ENCODE measurements around the gene SOX4.

SOX4 gene

DNA sequence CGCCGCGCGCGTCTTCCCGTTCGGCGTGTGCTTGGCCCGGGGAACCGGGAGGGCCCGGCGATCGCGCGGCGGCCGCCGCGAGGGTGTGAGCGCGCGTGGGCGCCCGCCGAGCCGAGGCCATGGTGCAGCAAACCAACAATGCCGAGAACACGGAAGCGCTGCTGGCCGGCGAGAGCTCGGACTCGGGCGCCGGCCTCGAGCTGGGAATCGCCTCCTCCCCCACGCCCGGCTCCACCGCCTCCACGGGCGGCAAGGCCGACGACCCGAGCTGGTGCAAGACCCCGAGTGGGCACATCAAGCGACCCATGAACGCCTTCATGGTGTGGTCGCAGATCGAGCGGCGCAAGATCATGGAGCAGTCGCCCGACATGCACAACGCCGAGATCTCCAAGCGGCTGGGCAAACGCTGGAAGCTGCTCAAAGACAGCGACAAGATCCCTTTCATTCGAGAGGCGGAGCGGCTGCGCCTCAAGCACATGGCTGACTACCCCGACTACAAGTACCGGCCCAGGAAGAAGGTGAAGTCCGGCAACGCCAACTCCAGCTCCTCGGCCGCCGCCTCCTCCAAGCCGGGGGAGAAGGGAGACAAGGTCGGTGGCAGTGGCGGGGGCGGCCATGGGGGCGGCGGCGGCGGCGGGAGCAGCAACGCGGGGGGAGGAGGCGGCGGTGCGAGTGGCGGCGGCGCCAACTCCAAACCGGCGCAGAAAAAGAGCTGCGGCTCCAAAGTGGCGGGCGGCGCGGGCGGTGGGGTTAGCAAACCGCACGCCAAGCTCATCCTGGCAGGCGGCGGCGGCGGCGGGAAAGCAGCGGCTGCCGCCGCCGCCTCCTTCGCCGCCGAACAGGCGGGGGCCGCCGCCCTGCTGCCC lies 1.1 kb downstream of the SOX4 start:
- DNase-seq: peak; percentile 20

DNA sequence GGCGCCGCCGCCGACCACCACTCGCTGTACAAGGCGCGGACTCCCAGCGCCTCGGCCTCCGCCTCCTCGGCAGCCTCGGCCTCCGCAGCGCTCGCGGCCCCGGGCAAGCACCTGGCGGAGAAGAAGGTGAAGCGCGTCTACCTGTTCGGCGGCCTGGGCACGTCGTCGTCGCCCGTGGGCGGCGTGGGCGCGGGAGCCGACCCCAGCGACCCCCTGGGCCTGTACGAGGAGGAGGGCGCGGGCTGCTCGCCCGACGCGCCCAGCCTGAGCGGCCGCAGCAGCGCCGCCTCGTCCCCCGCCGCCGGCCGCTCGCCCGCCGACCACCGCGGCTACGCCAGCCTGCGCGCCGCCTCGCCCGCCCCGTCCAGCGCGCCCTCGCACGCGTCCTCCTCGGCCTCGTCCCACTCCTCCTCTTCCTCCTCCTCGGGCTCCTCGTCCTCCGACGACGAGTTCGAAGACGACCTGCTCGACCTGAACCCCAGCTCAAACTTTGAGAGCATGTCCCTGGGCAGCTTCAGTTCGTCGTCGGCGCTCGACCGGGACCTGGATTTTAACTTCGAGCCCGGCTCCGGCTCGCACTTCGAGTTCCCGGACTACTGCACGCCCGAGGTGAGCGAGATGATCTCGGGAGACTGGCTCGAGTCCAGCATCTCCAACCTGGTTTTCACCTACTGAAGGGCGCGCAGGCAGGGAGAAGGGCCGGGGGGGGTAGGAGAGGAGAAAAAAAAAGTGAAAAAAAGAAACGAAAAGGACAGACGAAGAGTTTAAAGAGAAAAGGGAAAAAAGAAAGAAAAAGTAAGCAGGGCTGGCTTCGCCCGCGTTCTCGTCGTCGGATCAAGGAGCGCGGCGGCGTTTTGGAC lies 2.0 kb downstream of the SOX4 start:
- DNase-seq: peak; percentile 23

- peak; percentile 23 for DNase-seq
Observed at GRCh38 chr6:21596145-21596948, 2.8 kb downstream of the SOX4 start.

- DNase-seq: no peak
Observed at GRCh38 chr6:21596949-21597682, 3.6 kb downstream of the SOX4 start.

DNA sequence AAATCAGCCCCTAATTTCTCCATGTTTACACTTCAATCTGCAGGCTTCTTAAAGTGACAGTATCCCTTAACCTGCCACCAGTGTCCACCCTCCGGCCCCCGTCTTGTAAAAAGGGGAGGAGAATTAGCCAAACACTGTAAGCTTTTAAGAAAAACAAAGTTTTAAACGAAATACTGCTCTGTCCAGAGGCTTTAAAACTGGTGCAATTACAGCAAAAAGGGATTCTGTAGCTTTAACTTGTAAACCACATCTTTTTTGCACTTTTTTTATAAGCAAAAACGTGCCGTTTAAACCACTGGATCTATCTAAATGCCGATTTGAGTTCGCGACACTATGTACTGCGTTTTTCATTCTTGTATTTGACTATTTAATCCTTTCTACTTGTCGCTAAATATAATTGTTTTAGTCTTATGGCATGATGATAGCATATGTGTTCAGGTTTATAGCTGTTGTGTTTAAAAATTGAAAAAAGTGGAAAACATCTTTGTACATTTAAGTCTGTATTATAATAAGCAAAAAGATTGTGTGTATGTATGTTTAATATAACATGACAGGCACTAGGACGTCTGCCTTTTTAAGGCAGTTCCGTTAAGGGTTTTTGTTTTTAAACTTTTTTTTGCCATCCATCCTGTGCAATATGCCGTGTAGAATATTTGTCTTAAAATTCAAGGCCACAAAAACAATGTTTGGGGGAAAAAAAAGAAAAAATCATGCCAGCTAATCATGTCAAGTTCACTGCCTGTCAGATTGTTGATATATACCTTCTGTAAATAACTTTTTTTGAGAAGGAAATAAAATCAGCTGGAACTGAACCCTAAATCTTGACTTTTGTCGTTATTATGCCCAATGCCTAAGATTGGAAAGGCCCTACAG lies 4.5 kb downstream of the SOX4 start:
- DNase-seq: no peak

DNA sequence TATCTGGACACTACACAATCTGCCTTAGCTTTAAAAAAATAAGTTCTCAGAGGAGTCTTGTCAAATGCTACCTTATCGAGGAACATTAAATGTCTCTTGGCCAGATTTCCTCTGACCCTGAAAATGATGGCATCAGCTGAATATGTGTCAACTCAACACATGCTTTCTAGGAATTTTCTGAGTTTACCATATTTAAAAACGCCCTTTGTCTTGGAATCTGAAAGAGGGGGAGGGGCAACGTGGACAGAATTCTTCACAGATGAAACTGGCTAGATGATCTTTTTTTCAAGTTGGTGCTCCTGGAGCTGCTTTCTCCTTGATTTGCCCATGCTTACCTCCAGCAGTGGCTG lies 5.1 kb downstream of the SOX4 start:
- no peak for DNase-seq

DNA sequence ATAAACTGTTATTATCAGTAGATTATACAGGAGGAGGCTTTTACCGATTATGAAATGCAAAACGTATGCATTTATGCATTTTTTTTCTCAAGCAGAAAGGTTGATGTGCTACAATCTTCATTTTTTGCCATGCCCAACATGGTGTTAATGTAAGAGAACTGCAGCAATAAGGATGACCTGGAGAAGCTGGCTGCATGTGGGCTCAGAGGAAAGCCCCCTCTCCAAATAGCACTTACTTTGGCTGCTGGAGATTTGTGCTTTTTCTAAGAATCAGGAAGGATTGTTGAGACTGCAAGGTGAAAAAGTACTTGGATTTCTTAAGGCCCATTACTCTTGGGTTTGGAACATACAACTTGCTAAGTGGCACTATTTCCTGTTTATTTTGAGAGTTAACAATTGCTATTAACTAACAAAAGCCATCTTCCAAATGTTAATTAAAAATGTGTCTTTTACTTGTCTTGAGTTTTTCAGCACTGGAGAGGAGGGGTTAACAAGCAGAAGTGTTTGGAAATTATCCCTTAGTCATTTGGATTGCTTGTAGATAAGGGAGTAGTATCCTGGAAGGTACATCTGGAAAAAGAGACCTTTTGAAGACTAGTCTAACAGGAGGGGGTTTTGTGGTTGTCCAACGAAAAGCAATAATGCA lies 5.6 kb downstream of the SOX4 start:
- DNase-seq: no peak

DNA sequence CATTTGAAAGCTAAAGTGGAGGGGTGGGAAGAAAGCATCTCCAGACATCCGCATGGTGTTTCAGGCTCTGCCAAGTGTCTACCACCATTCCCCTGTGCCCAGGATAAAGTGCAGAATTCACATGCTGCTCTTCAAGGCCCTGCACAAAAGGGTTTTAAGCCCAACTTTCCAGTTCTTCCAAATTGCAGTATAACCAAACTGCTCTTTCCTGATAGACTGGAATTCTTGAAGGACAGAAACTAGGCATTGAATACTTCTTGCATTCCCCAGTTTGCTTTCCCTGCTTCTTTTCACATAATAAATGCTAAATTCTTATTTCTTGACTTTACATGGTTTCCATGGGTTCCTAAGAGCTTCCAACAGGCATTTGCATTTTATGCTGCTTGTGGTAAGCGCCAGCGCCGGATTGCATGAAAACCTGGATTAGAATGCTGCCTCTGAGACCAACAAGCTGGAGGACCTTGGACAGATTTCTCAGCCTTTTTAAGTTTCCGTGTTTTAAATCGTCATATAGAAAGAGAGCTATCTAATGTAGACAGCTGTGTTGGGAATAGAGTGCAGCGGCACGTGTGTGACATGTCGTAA lies 7.9 kb downstream of the SOX4 start:
- DNase-seq: no peak

- no peak for DNase-seq
Observed at GRCh38 chr6:21601932-21602390, 8.4 kb downstream of the SOX4 start.

- no peak for DNase-seq
Observed at GRCh38 chr6:21603082-21603952, 9.8 kb downstream of the SOX4 start.

- no peak for DNase-seq
Observed at GRCh38 chr6:21604081-21604480, 10.5 kb downstream of the SOX4 start.

DNA sequence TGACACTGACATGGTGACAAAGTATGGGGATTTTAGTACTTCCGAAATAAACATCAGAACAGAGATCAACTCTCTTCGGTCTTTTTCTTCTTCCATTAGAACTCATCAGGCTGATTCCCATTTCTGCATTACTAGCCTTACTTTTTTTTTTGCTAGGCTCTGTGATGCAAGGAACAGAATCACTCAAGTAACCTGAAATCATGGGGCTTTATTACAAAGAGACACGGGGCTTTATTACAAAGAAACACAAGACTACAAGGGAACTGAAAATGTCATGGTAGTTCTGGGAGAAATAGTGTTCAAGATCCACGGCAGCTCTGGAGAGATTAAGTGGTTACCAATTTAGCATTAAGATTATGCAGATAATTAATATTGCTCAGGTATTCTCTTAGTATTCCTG lies 11.6 kb downstream of the SOX4 start:
- DNase-seq: no peak

- no peak for DNase-seq
Observed at GRCh38 chr6:21608601-21609000, 15.1 kb downstream of the SOX4 start.

DNA sequence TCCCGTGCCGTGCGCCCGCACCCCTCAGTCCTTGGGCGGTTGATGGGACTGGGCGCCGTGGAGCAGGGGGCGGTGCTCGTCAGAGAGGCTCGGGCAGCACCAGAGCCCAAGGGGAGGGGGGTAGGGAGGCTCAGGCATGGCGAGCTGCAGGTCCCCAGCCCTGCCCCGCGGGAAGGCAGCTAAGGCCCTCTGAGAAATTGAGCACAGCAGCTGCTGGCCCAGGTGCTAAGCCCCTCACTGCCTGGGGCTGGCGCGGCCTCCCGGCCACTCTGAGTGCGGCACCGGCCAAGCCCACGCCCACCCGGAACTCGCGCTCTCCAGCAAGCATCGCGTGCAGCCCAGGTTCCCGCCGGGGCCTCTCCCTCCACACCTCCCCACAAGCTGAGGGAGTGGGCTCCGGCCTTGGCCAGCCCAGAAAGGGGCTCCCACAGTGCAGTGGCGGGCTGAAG lies 16.4 kb downstream of the SOX4 start:
- no peak for DNase-seq

- no peak for DNase-seq
Observed at GRCh38 chr6:21610341-21610740, 16.8 kb downstream of the SOX4 start.

DNA sequence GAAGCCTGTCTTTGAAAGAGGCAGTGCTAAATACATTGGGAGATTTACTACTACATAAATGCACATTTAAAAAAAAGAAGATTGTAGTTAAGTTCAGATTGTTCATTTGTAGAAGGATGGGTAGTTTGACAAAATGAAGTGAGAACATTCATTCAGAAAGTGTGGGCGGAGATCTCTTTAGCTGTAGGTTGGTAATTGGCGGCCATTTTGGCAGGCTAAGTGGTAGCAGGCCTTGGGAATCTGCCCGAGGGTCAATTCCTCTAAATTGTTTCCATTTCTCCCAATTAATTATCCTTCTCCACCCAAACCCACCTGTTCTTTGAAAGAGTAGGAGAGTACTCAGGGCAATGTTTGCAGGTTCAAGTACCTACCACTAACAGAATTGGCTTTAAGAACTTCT lies 17.9 kb downstream of the SOX4 start:
- no peak for DNase-seq

- DNase-seq: no peak
Observed at GRCh38 chr6:21612067-21612745, 18.7 kb downstream of the SOX4 start.

- no peak for DNase-seq
Observed at GRCh38 chr6:21613809-21614208, 20.3 kb downstream of the SOX4 start.

DNA sequence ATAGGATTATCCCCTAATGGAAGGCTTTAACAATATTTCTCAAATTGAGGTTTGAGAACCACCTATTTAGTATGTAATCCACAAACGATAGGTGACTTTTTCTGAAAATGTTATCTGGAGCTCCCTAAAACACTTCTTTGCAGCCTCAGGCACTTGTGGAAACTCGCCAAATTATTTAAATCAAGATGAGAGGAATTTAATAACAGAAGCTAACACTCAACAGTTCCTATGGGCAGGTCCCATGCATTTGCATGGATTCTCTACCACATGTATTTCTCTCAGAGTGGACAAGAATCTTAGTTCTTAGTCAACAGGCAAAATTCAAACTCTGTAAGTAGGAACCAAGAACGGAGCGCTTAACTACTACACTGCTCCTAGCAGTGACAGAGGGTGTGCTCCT lies 20.7 kb downstream of the SOX4 start:
- no peak for DNase-seq
